ENCODE measurements around the gene SLX4. TPM values are rescaled to one million over a fixed set of nuclear protein-coding genes. Genes with fewer than 3 reads are reported as not detected.

SLX4 gene
- total RNA-seq, 6 donors from 2014 or later, result 4.6 to 10.5 (median 6.0) TPM

GRCh38 chr16:3581392-3581791 is 30.0 kb downstream of the SLX4 start:
- H3K27me3 ChIP-seq, result no peaks in the 10 kb centered on the region
- H3K4me1 ChIP-seq, result peaks cover 11 to 32% (median 19%) of the 10 kb centered on the region in 4 donors
- no peak overlapping the region for H3K4me3 ChIP-seq
- WGBS, 2 donors, result 94 to 100% methylated on average over 8 to 9 of the region's 10 CpGs
- H3K27ac ChIP-seq, result no peak overlapping the region
- ATAC-seq (ENCODE audit: low FRiP score in 2 of 2) (no peak), DNase-seq (no peak)
- H3K36me3 ChIP-seq, result peaks cover 0 to 21% (median 10%) of the 10 kb centered on the region in 4 donors
- no peak for TF ChIP-seq POLR2AphosphoS5 (IDR thresholded peaks at IDR 0.05)
- TF ChIP-seq EP300 (IDR thresholded peaks at IDR 0.05), result no peak
- TF ChIP-seq POLR2A (IDR thresholded peaks at IDR 0.05), result no peak
- TF ChIP-seq CTCF (IDR thresholded peaks at IDR 0.05), result no peak
- H3K9me3 ChIP-seq, result no peaks in the 10 kb centered on the region

GRCh38 chr16:3580686-3581085 is 30.7 kb downstream of the SLX4 start:
- peaks cover 0 to 21% (median 10%) of the 10 kb centered on the region in 4 donors for H3K36me3 ChIP-seq
- H3K27ac ChIP-seq, result no peak overlapping the region
- no peak for DNase-seq
- no peak for ATAC-seq (ENCODE audit: low FRiP score in 2 of 2)
- TF ChIP-seq POLR2AphosphoS5 (IDR thresholded peaks at IDR 0.05) (no peak), CTCF (IDR thresholded peaks at IDR 0.05) (no peak), EP300 (IDR thresholded peaks at IDR 0.05) (no peak), POLR2A (IDR thresholded peaks at IDR 0.05) (no peak)
- WGBS, 2 donors, result 67 to 87% methylated on average over 1 to 8 of the region's 8 CpGs
- H3K27me3 ChIP-seq, result no peaks in the 10 kb centered on the region
- no peak overlapping the region for H3K4me3 ChIP-seq
- no peaks in the 10 kb centered on the region for H3K9me3 ChIP-seq
- H3K4me1 ChIP-seq, result peaks cover 11 to 32% (median 19%) of the 10 kb centered on the region in 4 donors

GRCh38 chr16:3580251-3580651 is 31.2 kb downstream of the SLX4 start:
- TF ChIP-seq CTCF (IDR thresholded peaks at IDR 0.05) (no peak), EP300 (IDR thresholded peaks at IDR 0.05) (no peak), POLR2A (IDR thresholded peaks at IDR 0.05) (no peak), POLR2AphosphoS5 (IDR thresholded peaks at IDR 0.05) (no peak)
- H3K4me1 ChIP-seq, result peaks cover 11 to 32% (median 19%) of the 10 kb centered on the region in 4 donors
- H3K9me3 ChIP-seq, result no peaks in the 10 kb centered on the region
- H3K27ac ChIP-seq, result no peak overlapping the region
- ATAC-seq (ENCODE audit: low FRiP score in 2 of 2) (no peak), DNase-seq (no peak)
- WGBS, 2 donors, result 55 to 71% methylated on average over 11 of the region's 11 CpGs
- peaks cover 0 to 21% (median 10%) of the 10 kb centered on the region in 4 donors for H3K36me3 ChIP-seq
- no peaks in the 10 kb centered on the region for H3K27me3 ChIP-seq
- H3K4me3 ChIP-seq, result no peak overlapping the region

- Histone ChIP-seq H3K4me3 (no peak overlapping the region), H3K9me3 (no peaks in the 10 kb centered on the region), H3K4me1 (peaks cover 11 to 32% (median 19%) of the 10 kb centered on the region in 4 donors), H3K27me3 (no peaks in the 10 kb centered on the region), H3K27ac (peak overlapping the region in 1 of 4 donors; percentile 72), H3K36me3 (peaks cover 0 to 21% (median 10%) of the 10 kb centered on the region in 4 donors)
- no peak for TF ChIP-seq CTCF (IDR thresholded peaks at IDR 0.05)
- TF ChIP-seq EP300 (IDR thresholded peaks at IDR 0.05), result no peak
- TF ChIP-seq POLR2AphosphoS5 (IDR thresholded peaks at IDR 0.05), result no peak
- no peak for TF ChIP-seq POLR2A (IDR thresholded peaks at IDR 0.05)
- 85 to 95% methylated on average over 7 of the region's 7 CpGs for WGBS, 2 donors
- DNase-seq (no peak), ATAC-seq (ENCODE audit: low FRiP score in 2 of 2) (no peak)
Measured at GRCh38 chr16:3579776-3580175, 31.6 kb downstream of the SLX4 start.

All from upper lobe of left lung (tissue), 6 donors.